ENCODE results near the gene EHMT1. TPM values are rescaled to one million over a fixed set of nuclear protein-coding genes. Genes with fewer than 3 reads are reported as not detected.
"Not testable (repeated sequence)": the region's sequence is repeated elsewhere in the genome, so short reads cannot be mapped to it uniquely, and the experiment has no call there.

The EHMT1 gene
- total RNA-seq, 1 donor from 2014 or later, result 64.5 TPM

DNA sequence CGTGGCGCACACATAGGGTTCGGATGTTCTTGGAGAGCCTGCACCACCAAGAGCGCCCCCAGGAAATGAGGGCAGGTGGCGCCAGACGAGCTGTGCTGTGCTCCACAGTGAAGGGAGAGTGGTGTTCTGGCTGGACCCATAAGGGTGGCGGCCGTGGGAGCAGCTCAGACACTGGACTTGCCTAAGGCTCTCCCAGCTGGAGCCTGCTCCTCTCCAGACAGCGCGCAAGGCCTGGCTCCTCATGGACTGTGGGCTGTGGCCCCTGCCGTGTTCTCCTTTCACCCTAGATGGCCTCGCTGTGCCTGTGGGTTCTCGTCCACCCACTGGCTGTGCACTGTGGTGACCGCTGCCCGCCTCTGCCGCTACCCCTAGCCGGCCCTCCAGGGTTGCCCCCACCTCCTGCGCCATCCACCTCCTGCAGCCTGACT is 92.9 kb downstream of the EHMT1 start:
- Mint-ChIP-seq H3K27ac (ENCODE audit: unreplicated experiment) (no peak overlapping the region), H3K4me3 (ENCODE audit: unreplicated experiment) (no peak overlapping the region), H3K9me3 (ENCODE audit: unreplicated experiment) (peaks cover 2% of the 10 kb centered on the region), H3K4me1 (ENCODE audit: low read depth, unreplicated experiment) (peaks cover 9% of the 10 kb centered on the region), H3K27me3 (ENCODE audit: low read depth, unreplicated experiment) (no peaks in the 10 kb centered on the region), H3K36me3 (ENCODE audit: low read depth, unreplicated experiment) (peaks cover 28% of the 10 kb centered on the region)
- H3K4me2 ChIP-seq (ENCODE audit: low read length), result no peak overlapping the region
- no peak for FAIRE-seq
- H2AFZ ChIP-seq (ENCODE audit: low read depth, low read length), result no peak overlapping the region
- H3K79me2 ChIP-seq (ENCODE audit: insufficient read depth, low read length), result peaks cover 77% of the 10 kb centered on the region
- no peaks in the 10 kb centered on the region for H3K36me3 ChIP-seq (ENCODE audit: insufficient read depth, low read length)
- no peak for DNase-seq (ENCODE audit: low read depth)
- H3K4me1 ChIP-seq (ENCODE audit: insufficient read depth, low read length), result no peaks in the 10 kb centered on the region
- H3K27me3 ChIP-seq (ENCODE audit: insufficient read depth, low read length), result no peaks in the 10 kb centered on the region
- no peak overlapping the region for H3K4me3 ChIP-seq (ENCODE audit: insufficient read depth, low read depth, low read length)
- TF ChIP-seq, protein P1, sequence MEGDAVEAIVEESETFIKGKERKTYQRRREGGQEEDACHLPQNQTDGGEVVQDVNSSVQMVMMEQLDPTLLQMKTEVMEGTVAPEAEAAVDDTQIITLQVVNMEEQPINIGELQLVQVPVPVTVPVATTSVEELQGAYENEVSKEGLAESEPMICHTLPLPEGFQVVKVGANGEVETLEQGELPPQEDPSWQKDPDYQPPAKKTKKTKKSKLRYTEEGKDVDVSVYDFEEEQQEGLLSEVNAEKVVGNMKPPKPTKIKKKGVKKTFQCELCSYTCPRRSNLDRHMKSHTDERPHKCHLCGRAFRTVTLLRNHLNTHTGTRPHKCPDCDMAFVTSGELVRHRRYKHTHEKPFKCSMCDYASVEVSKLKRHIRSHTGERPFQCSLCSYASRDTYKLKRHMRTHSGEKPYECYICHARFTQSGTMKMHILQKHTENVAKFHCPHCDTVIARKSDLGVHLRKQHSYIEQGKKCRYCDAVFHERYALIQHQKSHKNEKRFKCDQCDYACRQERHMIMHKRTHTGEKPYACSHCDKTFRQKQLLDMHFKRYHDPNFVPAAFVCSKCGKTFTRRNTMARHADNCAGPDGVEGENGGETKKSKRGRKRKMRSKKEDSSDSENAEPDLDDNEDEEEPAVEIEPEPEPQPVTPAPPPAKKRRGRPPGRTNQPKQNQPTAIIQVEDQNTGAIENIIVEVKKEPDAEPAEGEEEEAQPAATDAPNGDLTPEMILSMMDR (IDR thresholded peaks at IDR 0.05; ENCODE audit: insufficient read depth, low read depth, low read length), result no peak
- no peak for TF ChIP-seq EZH2 (IDR thresholded peaks at IDR 0.05; ENCODE audit: insufficient read depth, low read length)
- H3K9me3 ChIP-seq (ENCODE audit: insufficient read depth, low read depth, low read length), result no peaks in the 10 kb centered on the region
- no peak overlapping the region for H3K27ac ChIP-seq (ENCODE audit: low read depth, low read length)
- H4K20me1 ChIP-seq (ENCODE audit: insufficient read depth, low read length), result peaks cover 75% of the 10 kb centered on the region
- H3K9ac ChIP-seq (ENCODE audit: low read length), result no peak overlapping the region

GRCh38 chr9:137715321-137715720 is 96.5 kb downstream of the EHMT1 start:
- Histone ChIP-seq H3K79me2 (ENCODE audit: insufficient read depth, low read length) (peaks cover 41% of the 10 kb centered on the region), H3K4me1 (ENCODE audit: insufficient read depth, low read length) (no peaks in the 10 kb centered on the region), H3K27ac (ENCODE audit: low read depth, low read length) (no peak overlapping the region), H3K4me2 (ENCODE audit: low read length) (no peak overlapping the region), H2AFZ (ENCODE audit: low read depth, low read length) (no peak overlapping the region), H3K4me3 (ENCODE audit: insufficient read depth, low read depth, low read length) (no peak overlapping the region), H4K20me1 (ENCODE audit: insufficient read depth, low read length) (peaks cover 42% of the 10 kb centered on the region), H3K9me3 (ENCODE audit: insufficient read depth, low read depth, low read length) (no peaks in the 10 kb centered on the region), H3K36me3 (ENCODE audit: insufficient read depth, low read length) (no peaks in the 10 kb centered on the region), H3K9ac (ENCODE audit: low read length) (no peak overlapping the region), H3K27me3 (ENCODE audit: insufficient read depth, low read length) (no peaks in the 10 kb centered on the region)
- no peak for FAIRE-seq
- no peak overlapping the region for H3K27ac Mint-ChIP-seq (ENCODE audit: unreplicated experiment)
- peaks cover 40% of the 10 kb centered on the region for H3K36me3 Mint-ChIP-seq (ENCODE audit: low read depth, unreplicated experiment)
- no peaks in the 10 kb centered on the region for H3K27me3 Mint-ChIP-seq (ENCODE audit: low read depth, unreplicated experiment)
- H3K4me3 Mint-ChIP-seq (ENCODE audit: unreplicated experiment), result no peak overlapping the region
- DNase-seq (ENCODE audit: low read depth), result no peak
- TF ChIP-seq, protein P1 (IDR thresholded peaks at IDR 0.05; ENCODE audit: insufficient read depth, low read depth, low read length), result no peak
- no peak for TF ChIP-seq EZH2 (IDR thresholded peaks at IDR 0.05; ENCODE audit: insufficient read depth, low read length)
- H3K4me1 Mint-ChIP-seq (ENCODE audit: low read depth, unreplicated experiment), result no peaks in the 10 kb centered on the region
- H3K9me3 Mint-ChIP-seq (ENCODE audit: unreplicated experiment), result peaks cover 2% of the 10 kb centered on the region

DNA sequence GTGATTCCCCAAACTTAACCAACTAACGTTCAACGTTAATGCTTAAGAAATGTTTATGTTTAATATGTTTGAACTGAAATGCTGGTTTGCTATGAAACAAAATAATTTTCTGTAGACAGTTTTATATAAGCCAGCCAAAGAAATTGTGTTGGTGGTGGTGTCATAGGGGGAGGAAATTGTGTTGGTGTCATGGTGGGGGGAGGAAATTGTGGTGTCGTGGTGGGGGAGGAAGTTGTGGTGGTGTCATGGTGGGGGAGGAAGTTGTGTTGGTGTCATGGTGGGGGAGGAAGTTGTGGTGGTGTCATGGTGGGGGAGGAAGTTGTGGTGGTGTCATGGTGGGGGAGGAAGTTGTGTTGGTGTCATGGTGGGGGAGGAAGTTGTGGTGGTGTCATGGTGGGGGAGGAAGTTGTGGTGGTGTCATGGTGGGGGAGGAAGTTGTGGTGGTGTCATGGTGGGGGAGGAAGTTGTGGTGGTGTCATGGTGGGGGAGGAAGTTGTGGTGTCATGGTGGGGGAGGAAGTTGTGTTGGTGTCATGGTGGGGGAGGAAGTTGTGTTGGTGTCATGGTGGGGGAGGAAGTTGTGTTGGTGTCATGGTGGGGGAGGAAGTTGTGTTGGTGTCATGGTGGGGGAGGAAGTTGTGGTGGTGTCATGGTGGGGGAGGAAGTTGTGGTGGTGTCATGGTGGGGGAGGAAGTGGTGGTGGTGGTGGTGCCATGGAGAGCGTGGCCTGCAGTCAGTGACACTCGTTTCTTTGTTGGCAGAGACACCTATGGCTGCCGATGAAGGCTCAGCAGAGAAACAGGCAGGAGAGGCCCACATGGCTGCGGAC is 97.3 kb downstream of the EHMT1 start:
- not testable (repeated sequence) for H3K4me3 ChIP-seq (ENCODE audit: insufficient read depth, low read depth, low read length); H3K9me3 Mint-ChIP-seq (ENCODE audit: unreplicated experiment); FAIRE-seq; H3K4me2 ChIP-seq (ENCODE audit: low read length); H3K36me3 ChIP-seq (ENCODE audit: insufficient read depth, low read length); H3K9ac ChIP-seq (ENCODE audit: low read length); H3K27me3 Mint-ChIP-seq (ENCODE audit: low read depth, unreplicated experiment); H3K4me3 Mint-ChIP-seq (ENCODE audit: unreplicated experiment); H3K27ac Mint-ChIP-seq (ENCODE audit: unreplicated experiment); H3K27ac ChIP-seq (ENCODE audit: low read depth, low read length); H3K9me3 ChIP-seq (ENCODE audit: insufficient read depth, low read depth, low read length); H3K4me1 ChIP-seq (ENCODE audit: insufficient read depth, low read length); H2AFZ ChIP-seq (ENCODE audit: low read depth, low read length); H3K4me1 Mint-ChIP-seq (ENCODE audit: low read depth, unreplicated experiment); H3K27me3 ChIP-seq (ENCODE audit: insufficient read depth, low read length); DNase-seq (ENCODE audit: low read depth)
- Histone ChIP-seq H4K20me1 (ENCODE audit: insufficient read depth, low read length) (peaks cover 36% of the 10 kb centered on the region), H3K79me2 (ENCODE audit: insufficient read depth, low read length) (peaks cover 33% of the 10 kb centered on the region)
- peaks cover 40% of the 10 kb centered on the region for H3K36me3 Mint-ChIP-seq (ENCODE audit: low read depth, unreplicated experiment)

Measured in astrocyte (in vitro differentiated cells and primary cell).